Prostate gland (tissue), 2 donors: ENCODE data around the gene CDK11B. TPM values are rescaled to one million over a fixed set of nuclear protein-coding genes. Genes with fewer than 3 reads are reported as not detected.

Experiments used
- DNase-seq: peaks from one replicate; pipeline ENCODE4 v3.0.0-alpha.2; 2019; ENCODE audit warnings: low spot score
- H3K27ac ChIP-seq, 2 donors: fragments of 200-600 bp; sonication (generic); 2 replicates each; pipeline ENCODE4 v1.5.1; 2017 to 2019
- H3K27me3 ChIP-seq: fragments of 200-600 bp; sonication (generic); replicated peaks from 2 replicates; pipeline ENCODE4 v1.5.1; 2019; ENCODE audit not compliant: insufficient read depth
- H3K36me3 ChIP-seq, 2 donors: fragments of 200-600 bp; sonication (generic); 1 replicate in 1 of 2; 2 replicates in 1 of 2; pipeline versions ENCODE4 v1.5.1 to v1.8.1; 2017 to 2019
- H3K4me1 ChIP-seq: fragments of 200-600 bp; sonication (generic); replicated peaks from 2 replicates; pipeline ENCODE4 v1.5.1; 2019
- H3K4me3 ChIP-seq, 2 donors: fragments of 200-600 bp; sonication (generic); 2 replicates each; pipeline ENCODE4 v1.5.1; 2017 to 2019
- H3K9me3 ChIP-seq: fragments of 200-600 bp; sonication (generic); 2 replicates; pipeline ENCODE4 v1.5.1; 2017
- POLR2A ChIP-seq: fragments of 450-650 bp; IDR thresholded peaks from one replicate; pipeline ENCODE4 v1.6.1; 2016; ENCODE audit warnings: antibody characterized with exemption, mild to moderate bottlenecking
- POLR2AphosphoS5 ChIP-seq: sonication (generic); formaldehyde crosslinking; IDR thresholded peaks from one replicate; pipeline ENCODE4 v1.6.1; 2017; ENCODE audit warnings: antibody characterized with exemption
- WGBS: methylation state at CpG from one replicate; pipeline ENCODE4 v1.1.5; 2018; 5-methylcytosine and 5-hydroxymethylcytosine counted together
- intact Hi-C: fragments of 100-400 bp; cut with DNase I; formaldehyde crosslinking; loops from one replicate; pipeline ENCODE4 v1.14.2; 2022
- total RNA-seq, 2 donors: library from RNA; depleted of rRNA; stranded (reverse); fragments of >200 nt; gene quantifications; one replicate each; pipeline ENCODE4 v1.1.0, GENCODE V29; 2016
- TF ChIP-seq, protein P1 (sequence below), 4 experiments: fragments of 200-600 bp in 2 of 4; fragments of 450-650 bp in 2 of 4; sonication (generic) in 2 of 4; IDR thresholded peaks; 1 replicate in 3 of 4; 2 replicates in 1 of 4; pipeline ENCODE4 v1.5.1; 2016 to 2019; ENCODE audit warnings: antibody characterized with exemption in 4 of 4, mild to moderate bottlenecking in 2 of 4, moderate library complexity in 2 of 4

CDK11B gene
- total RNA-seq, 2 donors from 2014 or later: 15.0 to 31.2 TPM

- Histone ChIP-seq H3K36me3 (peaks cover 0 to under 1% of the 10 kb centered on the region in 2 donors), H3K27ac (no peak overlapping the region), H3K27me3 (no peaks in the 10 kb centered on the region), H3K4me1 (no peaks in the 10 kb centered on the region), H3K4me3 (no peak overlapping the region), H3K9me3 (no peaks in the 10 kb centered on the region)
- no peak for DNase-seq
- WGBS: 87% methylated on average over 27 of the region's 27 CpGs
- intact Hi-C loops: loop anchor here (10.0 kb wide), 1 partner anchor 47 kb away; no protein-coding TSS in a partner anchor
- TF ChIP-seq POLR2AphosphoS5 (no peak), POLR2A (no peak)
- TF ChIP-seq, protein P1, sequence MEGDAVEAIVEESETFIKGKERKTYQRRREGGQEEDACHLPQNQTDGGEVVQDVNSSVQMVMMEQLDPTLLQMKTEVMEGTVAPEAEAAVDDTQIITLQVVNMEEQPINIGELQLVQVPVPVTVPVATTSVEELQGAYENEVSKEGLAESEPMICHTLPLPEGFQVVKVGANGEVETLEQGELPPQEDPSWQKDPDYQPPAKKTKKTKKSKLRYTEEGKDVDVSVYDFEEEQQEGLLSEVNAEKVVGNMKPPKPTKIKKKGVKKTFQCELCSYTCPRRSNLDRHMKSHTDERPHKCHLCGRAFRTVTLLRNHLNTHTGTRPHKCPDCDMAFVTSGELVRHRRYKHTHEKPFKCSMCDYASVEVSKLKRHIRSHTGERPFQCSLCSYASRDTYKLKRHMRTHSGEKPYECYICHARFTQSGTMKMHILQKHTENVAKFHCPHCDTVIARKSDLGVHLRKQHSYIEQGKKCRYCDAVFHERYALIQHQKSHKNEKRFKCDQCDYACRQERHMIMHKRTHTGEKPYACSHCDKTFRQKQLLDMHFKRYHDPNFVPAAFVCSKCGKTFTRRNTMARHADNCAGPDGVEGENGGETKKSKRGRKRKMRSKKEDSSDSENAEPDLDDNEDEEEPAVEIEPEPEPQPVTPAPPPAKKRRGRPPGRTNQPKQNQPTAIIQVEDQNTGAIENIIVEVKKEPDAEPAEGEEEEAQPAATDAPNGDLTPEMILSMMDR (IDR thresholded peaks at IDR 0.05): no peak
Observed at GRCh38 chr1:1671365-1672119, 12.7 kb upstream of the CDK11B start.

DNA sequence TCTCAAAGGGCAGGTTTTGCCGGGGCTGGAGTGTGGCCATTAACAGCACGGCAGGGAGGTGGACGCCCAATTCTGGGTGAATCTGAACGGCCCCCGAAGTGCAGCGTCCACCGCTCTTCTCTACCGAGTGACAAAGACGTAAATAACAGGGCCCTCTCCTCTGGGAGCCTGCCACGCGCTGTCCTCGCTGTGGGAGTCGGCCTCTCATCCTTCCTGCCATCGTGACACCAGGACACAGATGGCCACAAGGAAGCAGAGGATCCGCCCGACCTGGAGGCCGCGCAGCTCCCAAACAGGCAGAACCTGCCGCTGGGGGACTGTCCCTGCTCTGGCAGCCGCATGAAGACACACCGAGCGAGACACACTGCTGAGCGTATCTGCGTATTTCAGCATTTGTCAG, 12.1 kb upstream of the CDK11B start:
- H3K4me1 ChIP-seq: no peaks in the 10 kb centered on the region
- H3K27me3 ChIP-seq: no peaks in the 10 kb centered on the region
- no peak overlapping the region for H3K27ac ChIP-seq
- peaks cover 0 to 7% of the 10 kb centered on the region in 2 donors for H3K36me3 ChIP-seq
- H3K4me3 ChIP-seq: no peak overlapping the region
- intact Hi-C loops: loop anchor here (10.0 kb wide), 1 partner anchor 46 kb away; no protein-coding TSS in a partner anchor
- no peak for DNase-seq
- no peaks in the 10 kb centered on the region for H3K9me3 ChIP-seq
- TF ChIP-seq POLR2A (no peak), POLR2AphosphoS5 (no peak)
- WGBS: 90% methylated on average over 24 of the region's 24 CpGs

DNA sequence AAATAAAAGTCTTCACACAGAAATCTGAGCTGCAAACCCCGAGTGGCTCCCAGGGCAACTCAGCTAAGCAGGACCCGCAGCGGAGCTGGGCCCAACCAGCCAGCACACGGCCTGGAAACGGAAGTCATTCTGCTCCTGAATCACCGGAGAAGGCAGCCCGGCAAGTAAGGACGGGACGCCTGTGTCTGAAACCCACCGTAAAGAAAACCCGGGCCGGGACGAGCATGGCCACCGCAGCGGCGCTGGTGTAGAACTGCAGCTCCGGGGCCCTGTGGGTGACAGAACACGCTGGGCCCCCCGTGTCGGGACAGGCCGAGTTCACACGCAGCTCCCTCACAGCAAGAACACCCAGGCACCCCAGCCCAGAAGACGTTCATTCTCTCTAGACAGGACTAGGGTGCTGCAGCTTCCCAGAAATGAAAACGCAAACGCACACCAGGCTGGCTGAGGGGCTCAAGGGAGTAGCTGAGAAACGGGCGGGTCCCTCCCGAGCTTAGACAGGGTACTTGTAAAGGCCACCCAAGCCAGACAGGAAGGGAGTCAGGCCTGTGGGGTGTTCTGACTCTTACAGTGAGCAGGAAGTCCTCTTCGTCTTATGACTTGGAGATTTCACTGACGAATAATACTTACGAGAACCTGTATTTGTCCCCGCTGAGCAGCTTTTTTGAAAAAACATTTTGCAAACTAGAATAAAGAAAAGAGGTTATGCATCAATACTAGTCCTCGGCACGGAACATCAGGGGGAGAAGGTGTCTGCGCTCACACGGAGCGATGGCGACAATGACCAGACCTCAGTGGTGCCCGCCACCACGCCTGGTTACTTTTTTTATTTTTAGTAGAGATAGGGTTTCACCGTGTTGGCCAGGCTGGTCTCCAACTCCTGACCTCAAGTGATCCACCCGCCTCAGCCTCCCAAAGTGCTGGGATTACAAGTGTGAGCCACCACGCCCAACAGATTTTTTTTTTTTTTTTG, 10.9 kb upstream of the CDK11B start:
- H3K4me1 ChIP-seq: no peaks in the 10 kb centered on the region
- WGBS: 90% methylated on average over 40 of the region's 43 CpGs
- no peak overlapping the region for H3K27ac ChIP-seq
- H3K4me3 ChIP-seq: no peak overlapping the region
- no peaks in the 10 kb centered on the region for H3K27me3 ChIP-seq
- TF ChIP-seq, protein P1 (IDR thresholded peaks at IDR 0.05): no peak
- TF ChIP-seq POLR2A: no peak
- TF ChIP-seq POLR2AphosphoS5: no peak
- peaks cover 0 to 9% of the 10 kb centered on the region in 2 donors for H3K36me3 ChIP-seq
- intact Hi-C loops: loop anchor here (10.0 kb wide), 1 partner anchor 45 kb away; no protein-coding TSS in a partner anchor
- DNase-seq: no peak
- H3K9me3 ChIP-seq: no peaks in the 10 kb centered on the region

DNA sequence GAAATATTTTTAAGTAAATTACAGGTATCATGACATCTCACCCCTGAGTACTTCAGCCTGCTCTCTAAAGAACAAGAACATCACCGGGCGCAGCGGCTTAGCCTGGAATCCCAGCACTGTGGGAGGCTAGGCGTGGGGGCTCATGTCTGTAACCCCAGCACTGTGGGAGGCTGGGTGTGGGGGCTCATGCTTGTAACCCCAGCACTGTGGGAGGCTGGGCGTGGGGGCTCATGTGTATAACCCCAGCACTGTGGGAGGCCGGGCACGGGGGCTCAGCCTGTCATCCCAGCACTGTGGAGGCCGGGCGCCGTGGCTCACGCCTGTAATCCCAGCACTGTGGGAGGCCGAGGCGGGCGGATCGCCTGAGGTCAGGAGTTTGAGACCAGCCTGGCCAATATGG, 7.7 kb upstream of the CDK11B start:
- intact Hi-C loops: no loop called here
- peaks cover 0 to 9% of the 10 kb centered on the region in 2 donors for H3K36me3 ChIP-seq
- H3K27ac ChIP-seq: no peak overlapping the region
- TF ChIP-seq POLR2A (no peak), POLR2AphosphoS5 (no peak)
- TF ChIP-seq, protein P1 (IDR thresholded peaks at IDR 0.05): no peak
- H3K27me3 ChIP-seq: no peaks in the 10 kb centered on the region
- DNase-seq: no peak
- no peaks in the 10 kb centered on the region for H3K4me1 ChIP-seq
- H3K4me3 ChIP-seq: no peak overlapping the region
- H3K9me3 ChIP-seq: no peaks in the 10 kb centered on the region
- 91% methylated on average over 15 of the region's 15 CpGs for WGBS

GRCh38 chr1:1665815-1666251, 7.0 kb upstream of the CDK11B start:
- TF ChIP-seq, protein P1 (IDR thresholded peaks at IDR 0.05): no peak
- TF ChIP-seq POLR2A (no peak), POLR2AphosphoS5 (no peak)
- intact Hi-C loops: no loop called here
- Histone ChIP-seq H3K27me3 (no peaks in the 10 kb centered on the region), H3K36me3 (peaks cover 0 to 9% of the 10 kb centered on the region in 2 donors), H3K9me3 (no peaks in the 10 kb centered on the region), H3K4me3 (no peak overlapping the region), H3K27ac (no peak overlapping the region), H3K4me1 (no peaks in the 10 kb centered on the region)
- WGBS: 76% methylated on average over 25 of the region's 25 CpGs
- no peak for DNase-seq
